ENCODE data around the gene FLVCR2.

DNA sequence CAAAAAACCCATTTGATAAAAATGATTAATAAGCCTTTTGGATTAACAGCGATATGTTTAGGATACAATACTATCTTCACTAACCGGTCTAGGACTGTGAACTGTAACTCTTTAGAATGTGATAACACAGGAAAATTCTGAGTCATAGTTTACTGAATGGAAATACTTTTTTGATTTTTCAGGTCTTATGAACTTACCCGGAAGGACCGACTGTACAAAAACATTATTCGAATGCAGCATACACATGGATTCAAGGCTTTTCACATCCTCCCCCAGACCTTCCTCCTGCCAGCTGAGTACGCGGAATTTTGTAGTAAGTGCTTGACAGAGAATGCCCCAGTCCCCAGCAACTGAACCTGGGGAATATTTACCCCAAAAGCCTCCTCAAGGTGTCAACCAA, 111.6 kb downstream of the FLVCR2 start:
- TF ChIP-seq EP300 (IDR thresholded peaks at IDR 0.05): no peak
- TF ChIP-seq, protein P1, sequence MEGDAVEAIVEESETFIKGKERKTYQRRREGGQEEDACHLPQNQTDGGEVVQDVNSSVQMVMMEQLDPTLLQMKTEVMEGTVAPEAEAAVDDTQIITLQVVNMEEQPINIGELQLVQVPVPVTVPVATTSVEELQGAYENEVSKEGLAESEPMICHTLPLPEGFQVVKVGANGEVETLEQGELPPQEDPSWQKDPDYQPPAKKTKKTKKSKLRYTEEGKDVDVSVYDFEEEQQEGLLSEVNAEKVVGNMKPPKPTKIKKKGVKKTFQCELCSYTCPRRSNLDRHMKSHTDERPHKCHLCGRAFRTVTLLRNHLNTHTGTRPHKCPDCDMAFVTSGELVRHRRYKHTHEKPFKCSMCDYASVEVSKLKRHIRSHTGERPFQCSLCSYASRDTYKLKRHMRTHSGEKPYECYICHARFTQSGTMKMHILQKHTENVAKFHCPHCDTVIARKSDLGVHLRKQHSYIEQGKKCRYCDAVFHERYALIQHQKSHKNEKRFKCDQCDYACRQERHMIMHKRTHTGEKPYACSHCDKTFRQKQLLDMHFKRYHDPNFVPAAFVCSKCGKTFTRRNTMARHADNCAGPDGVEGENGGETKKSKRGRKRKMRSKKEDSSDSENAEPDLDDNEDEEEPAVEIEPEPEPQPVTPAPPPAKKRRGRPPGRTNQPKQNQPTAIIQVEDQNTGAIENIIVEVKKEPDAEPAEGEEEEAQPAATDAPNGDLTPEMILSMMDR (IDR thresholded peaks at IDR 0.05): no peak
- no peak for TF ChIP-seq POLR2A (IDR thresholded peaks at IDR 0.05; ENCODE audit: low read depth)
- TF ChIP-seq POLR2AphosphoS5 (IDR thresholded peaks at IDR 0.05): no peak
